ENCODE data around the gene MKRN2. TPM values are rescaled to one million over a fixed set of nuclear protein-coding genes. Genes with fewer than 3 reads are reported as not detected.

The MKRN2 gene
- total and polyA plus RNA-seq, 12 donors = 26.0 to 51.0 (median 37.3) TPM

DNA sequence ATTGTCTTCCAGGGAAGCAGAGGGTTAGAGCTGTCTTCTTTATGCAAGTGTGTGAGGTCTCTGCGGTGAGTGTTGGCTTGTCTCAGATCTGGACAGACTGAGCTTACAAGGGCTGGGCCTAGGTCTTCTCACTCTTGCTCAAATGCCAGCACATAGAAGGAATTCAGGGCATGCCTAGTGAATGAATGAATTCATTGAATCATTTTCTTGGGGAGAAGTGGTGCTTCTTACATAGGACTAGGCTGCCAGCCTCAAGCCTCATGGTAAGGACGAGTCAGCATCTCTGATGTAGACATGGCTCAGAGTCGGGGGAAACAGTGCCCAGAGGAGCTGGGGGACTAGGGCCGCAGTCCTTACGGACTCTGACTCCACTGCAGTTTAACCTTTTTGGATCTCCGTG, 17.2 kb downstream of the MKRN2 start:
- intact Hi-C loops (cut with DNase I) = no loop called here
- Histone ChIP-seq H3K4me1 (peaks cover 8 to 21% (median 13%) of the 10 kb centered on the region in 9 donors), H3K4me3 (no peak overlapping the region), H3K9me3 (peaks cover 0 to 13% (median 0%) of the 10 kb centered on the region in 11 donors), H3K36me3 (peaks cover 0 to 100% (median 69%) of the 10 kb centered on the region in 9 donors), H3K27ac (peak overlapping the region in 9 of 10 donors; percentile 12 to 69 (median 53)), H3K27me3 (no peaks in the 10 kb centered on the region)
- WGBS, 2 donors = 90 to 91% methylated on average over 6 of the region's 6 CpGs
- peak in 2 of 8 donors; percentile 4 to 20 for ATAC-seq
- DNase-seq = no peak
- TF ChIP-seq, protein P1, sequence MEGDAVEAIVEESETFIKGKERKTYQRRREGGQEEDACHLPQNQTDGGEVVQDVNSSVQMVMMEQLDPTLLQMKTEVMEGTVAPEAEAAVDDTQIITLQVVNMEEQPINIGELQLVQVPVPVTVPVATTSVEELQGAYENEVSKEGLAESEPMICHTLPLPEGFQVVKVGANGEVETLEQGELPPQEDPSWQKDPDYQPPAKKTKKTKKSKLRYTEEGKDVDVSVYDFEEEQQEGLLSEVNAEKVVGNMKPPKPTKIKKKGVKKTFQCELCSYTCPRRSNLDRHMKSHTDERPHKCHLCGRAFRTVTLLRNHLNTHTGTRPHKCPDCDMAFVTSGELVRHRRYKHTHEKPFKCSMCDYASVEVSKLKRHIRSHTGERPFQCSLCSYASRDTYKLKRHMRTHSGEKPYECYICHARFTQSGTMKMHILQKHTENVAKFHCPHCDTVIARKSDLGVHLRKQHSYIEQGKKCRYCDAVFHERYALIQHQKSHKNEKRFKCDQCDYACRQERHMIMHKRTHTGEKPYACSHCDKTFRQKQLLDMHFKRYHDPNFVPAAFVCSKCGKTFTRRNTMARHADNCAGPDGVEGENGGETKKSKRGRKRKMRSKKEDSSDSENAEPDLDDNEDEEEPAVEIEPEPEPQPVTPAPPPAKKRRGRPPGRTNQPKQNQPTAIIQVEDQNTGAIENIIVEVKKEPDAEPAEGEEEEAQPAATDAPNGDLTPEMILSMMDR (IDR thresholded peaks at IDR 0.05) = no peak

GRCh38 chr3:12574661-12575060, 17.8 kb downstream of the MKRN2 start:
- peak overlapping the region in 9 of 10 donors; percentile 12 to 69 (median 53) for H3K27ac ChIP-seq
- no peak overlapping the region for H3K4me3 ChIP-seq
- 15 to 24% methylated on average over 7 of the region's 7 CpGs for WGBS, 2 donors
- DNase-seq = peak in 1 of 2 donors; percentile 30
- intact Hi-C loops (cut with DNase I) = no loop called here
- TF ChIP-seq, protein P1 (IDR thresholded peaks at IDR 0.05) = no peak
- peaks cover 0 to 13% (median 0%) of the 10 kb centered on the region in 11 donors for H3K9me3 ChIP-seq
- H3K4me1 ChIP-seq = peaks cover 9 to 24% (median 15%) of the 10 kb centered on the region in 9 donors
- H3K36me3 ChIP-seq = peaks cover 0 to 100% (median 72%) of the 10 kb centered on the region in 9 donors
- no peaks in the 10 kb centered on the region for H3K27me3 ChIP-seq
- ATAC-seq = peak; percentile 27 to 93 (median 66)

DNA sequence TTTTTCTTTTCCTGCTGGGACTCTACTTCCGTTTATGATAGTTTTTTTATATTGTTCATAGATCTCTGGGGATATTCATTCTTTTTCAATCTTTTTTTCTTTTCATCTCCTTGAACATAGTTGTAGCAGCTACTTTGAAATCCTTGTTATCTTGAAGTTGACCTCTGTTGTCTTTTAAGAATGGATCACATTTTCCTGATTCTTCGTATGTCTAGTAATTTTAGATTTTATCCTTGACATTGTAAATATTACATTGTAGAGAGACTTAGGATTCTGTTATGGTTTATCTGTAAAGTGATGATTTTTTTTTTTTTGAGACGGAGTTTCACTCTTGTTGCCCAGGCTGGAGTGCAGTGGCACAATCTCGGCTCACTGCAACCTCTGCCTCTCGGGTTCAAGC, 20.5 kb downstream of the MKRN2 start:
- Histone ChIP-seq H3K36me3 (peaks cover 0 to 99% (median 68%) of the 10 kb centered on the region in 9 donors), H3K4me1 (peaks cover 9 to 28% (median 18%) of the 10 kb centered on the region in 9 donors), H3K9me3 (peaks cover 0 to 13% (median 0%) of the 10 kb centered on the region in 11 donors), H3K27me3 (no peaks in the 10 kb centered on the region), H3K4me3 (no peak overlapping the region), H3K27ac (no peak overlapping the region)
- no peak for ATAC-seq
- intact Hi-C loops (cut with DNase I) = no loop called here
- WGBS, 2 donors = 91 to 94% methylated on average over 5 of the region's 5 CpGs
- DNase-seq = no peak
- TF ChIP-seq, protein P1 (IDR thresholded peaks at IDR 0.05) = no peak

DNA sequence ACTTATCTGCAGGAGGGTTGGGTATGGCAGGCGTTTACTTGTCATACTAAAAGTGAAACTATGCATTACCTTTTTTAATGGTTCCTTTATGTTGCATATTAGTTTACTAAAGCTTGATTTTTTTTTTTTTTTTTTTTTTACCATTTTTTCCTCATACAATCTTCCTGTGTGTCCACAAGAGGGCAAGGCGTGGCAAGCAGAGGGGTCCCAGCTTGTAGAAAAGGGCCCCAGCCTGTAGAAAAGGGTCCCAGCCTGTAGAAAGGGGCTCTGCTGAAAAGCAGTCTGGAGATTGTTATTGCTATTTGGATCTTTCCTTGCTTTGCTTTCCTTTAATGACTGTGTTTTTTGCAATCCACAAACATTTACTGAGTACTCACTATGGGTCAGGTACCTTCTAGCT, 21.9 kb downstream of the MKRN2 start:
- peaks cover 0 to 13% (median 0%) of the 10 kb centered on the region in 11 donors for H3K9me3 ChIP-seq
- no peak for DNase-seq
- peaks cover 0 to 99% (median 63%) of the 10 kb centered on the region in 9 donors for H3K36me3 ChIP-seq
- intact Hi-C loops (cut with DNase I) = no loop called here
- no peak overlapping the region for H3K4me3 ChIP-seq
- ATAC-seq = no peak
- peaks cover 8 to 23% (median 17%) of the 10 kb centered on the region in 9 donors for H3K4me1 ChIP-seq
- no peaks in the 10 kb centered on the region for H3K27me3 ChIP-seq
- TF ChIP-seq, protein P1 (IDR thresholded peaks at IDR 0.05) = no peak
- H3K27ac ChIP-seq = no peak overlapping the region
- 92 to 94% methylated on average over 2 of the region's 2 CpGs for WGBS, 2 donors
